ENCODE measurements around the gene TOGARAM1.

GRCh38 chr14:44966601-44967336 lies 4.8 kb downstream of the TOGARAM1 start:
- TF ChIP-seq JUN (CRISPR knock-in tag; IDR thresholded peaks at IDR 0.05) = no peak
- no peak for TF ChIP-seq TP53 (CRISPR knock-in tag; IDR thresholded peaks at IDR 0.05)
- TF ChIP-seq RELA (CRISPR knock-in tag; IDR thresholded peaks at IDR 0.05; ENCODE audit: borderline replicate concordance) = no peak
- no peak for TF ChIP-seq ZNF317 (CRISPR knock-in tag; IDR thresholded peaks at IDR 0.05; ENCODE audit: borderline replicate concordance, low read depth)
- no peak for TF ChIP-seq USF2 (CRISPR knock-in tag; IDR thresholded peaks at IDR 0.05)

All from WTC11 (cell line).